Measurements from ENCODE around the gene ADCY9.
"Not testable (repeated sequence)": the region's sequence is repeated elsewhere in the genome, so short reads cannot be mapped to it uniquely, and the experiment has no call there.

The ADCY9 gene

GRCh38 chr16:3945751-3946603 is 170.3 kb downstream of the ADCY9 start:
- no peak overlapping the region for H3K27ac Mint-ChIP-seq
- peaks cover 6% of the 10 kb centered on the region for H3K4me1 Mint-ChIP-seq
- ATAC-seq (no peak), DNase-seq (no peak)
- H3K9me3 Mint-ChIP-seq, result peaks cover 0 to 6% of the 10 kb centered on the region in 2 donors
- no peak overlapping the region for H3K4me3 Mint-ChIP-seq
- peaks cover 8% of the 10 kb centered on the region for H3K27me3 Mint-ChIP-seq

- DNase-seq, H3K27ac Mint-ChIP-seq, H3K4me3 Mint-ChIP-seq, H3K27me3 Mint-ChIP-seq, H3K9me3 Mint-ChIP-seq, H3K4me1 Mint-ChIP-seq, ATAC-seq: not testable (repeated sequence)
Measured at GRCh38 chr16:3944457-3944856, 171.8 kb downstream of the ADCY9 start.

GRCh38 chr16:3942146-3942545 is 174.1 kb downstream of the ADCY9 start:
- not testable (repeated sequence) for H3K27ac Mint-ChIP-seq, DNase-seq, H3K9me3 Mint-ChIP-seq, H3K27me3 Mint-ChIP-seq, H3K4me1 Mint-ChIP-seq, ATAC-seq, H3K4me3 Mint-ChIP-seq

DNA sequence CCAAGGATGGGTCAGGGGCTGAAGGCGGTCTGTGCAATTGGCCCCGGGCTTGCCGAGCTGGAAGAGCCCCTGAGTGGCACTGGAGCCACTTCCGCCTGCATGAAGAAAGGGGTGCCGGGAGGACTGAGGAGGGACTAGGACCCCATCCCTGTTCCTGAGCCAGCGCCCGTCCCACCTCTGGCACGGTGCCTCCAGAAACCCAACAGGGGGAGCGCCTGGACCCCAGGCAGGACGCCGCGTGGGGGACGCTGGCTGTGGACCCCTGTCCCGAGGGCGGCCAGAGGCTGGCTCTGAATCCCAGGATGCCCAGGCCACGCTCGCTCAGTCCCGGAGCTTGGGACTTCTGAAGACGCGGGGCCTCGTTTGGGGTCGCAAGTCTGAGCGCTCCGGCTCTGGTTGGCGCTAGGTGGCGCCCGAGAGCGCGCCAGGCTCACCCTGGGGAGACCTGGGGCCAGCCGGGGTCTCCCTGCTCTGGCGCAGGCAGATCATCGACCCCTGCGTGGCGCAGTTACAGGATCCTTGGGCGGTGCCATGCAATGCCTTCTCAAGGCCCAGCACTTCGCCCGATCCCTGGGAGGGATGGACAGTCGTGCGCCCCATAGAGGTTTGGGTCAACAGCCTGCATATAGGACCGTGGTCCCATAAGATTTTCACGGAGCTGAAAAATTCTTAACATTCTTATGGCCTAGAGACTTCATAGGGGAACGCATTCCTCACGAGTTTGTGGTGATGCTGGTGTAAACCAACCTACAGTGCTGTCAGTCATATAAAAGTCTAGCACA is 177.2 kb downstream of the ADCY9 start:
- ATAC-seq, result peak; percentile 95

GRCh38 chr16:3938471-3938842 is 177.8 kb downstream of the ADCY9 start:
- Mint-ChIP-seq H3K9me3 (peaks cover 0 to 6% of the 10 kb centered on the region in 2 donors), H3K4me3 (peak overlapping the region; percentile 12 to 61), H3K4me1 (no peaks in the 10 kb centered on the region), H3K27me3 (peaks cover 9% of the 10 kb centered on the region), H3K27ac (no peak overlapping the region)
- DNase-seq, result no peak
- ATAC-seq, result no peak

More for the DNA sequence above, 177.2 kb downstream of the ADCY9 start:
- Mint-ChIP-seq H3K4me1 (no peaks in the 10 kb centered on the region), H3K4me3 (peak overlapping the region; percentile 12 to 61), H3K9me3 (peaks cover 0 to 6% of the 10 kb centered on the region in 2 donors), H3K27me3 (peaks cover 9% of the 10 kb centered on the region), H3K27ac (no peak overlapping the region)
- peak; percentile 66 to 72 for DNase-seq

GRCh38 chr16:3937066-3937875 is 179.0 kb downstream of the ADCY9 start:
- no peak for ATAC-seq
- no peaks in the 10 kb centered on the region for H3K4me1 Mint-ChIP-seq

GRCh38 chr16:3935921-3936320 is 180.3 kb downstream of the ADCY9 start:
- H3K4me3 Mint-ChIP-seq, result no peak overlapping the region
- ATAC-seq, result no peak

More at GRCh38 chr16:3937066-3937875, 179.0 kb downstream of the ADCY9 start:
- Mint-ChIP-seq H3K9me3 (peaks cover 0 to 5% of the 10 kb centered on the region in 2 donors), H3K27me3 (peaks cover 9% of the 10 kb centered on the region), H3K4me3 (no peak overlapping the region), H3K27ac (no peak overlapping the region)
- DNase-seq, result no peak

GRCh38 chr16:3934491-3935181 is 181.6 kb downstream of the ADCY9 start:
- no peaks in the 10 kb centered on the region for H3K4me1 Mint-ChIP-seq
- no peaks in the 10 kb centered on the region for H3K9me3 Mint-ChIP-seq
- no peak overlapping the region for H3K4me3 Mint-ChIP-seq
- peaks cover 9% of the 10 kb centered on the region for H3K27me3 Mint-ChIP-seq
- H3K27ac Mint-ChIP-seq, result no peak overlapping the region
- no peak for ATAC-seq
- no peak for DNase-seq

More at GRCh38 chr16:3935921-3936320, 180.3 kb downstream of the ADCY9 start:
- no peak for DNase-seq
- Mint-ChIP-seq H3K27me3 (peaks cover 9% of the 10 kb centered on the region), H3K9me3 (no peaks in the 10 kb centered on the region), H3K4me1 (no peaks in the 10 kb centered on the region), H3K27ac (no peak overlapping the region)

GRCh38 chr16:3927147-3927546 is 189.1 kb downstream of the ADCY9 start:
- ATAC-seq, result not testable (repeated sequence)

GRCh38 chr16:3924763-3925162 is 191.5 kb downstream of the ADCY9 start:
- ATAC-seq, result no peak
- Mint-ChIP-seq H3K27ac (peak overlapping the region in 1 of 2 donors; percentile 5), H3K4me3 (no peak overlapping the region)

More at GRCh38 chr16:3927147-3927546, 189.1 kb downstream of the ADCY9 start:
- peaks cover 19% of the 10 kb centered on the region for H3K27me3 Mint-ChIP-seq
- not testable (repeated sequence) for DNase-seq, H3K4me3 Mint-ChIP-seq, H3K9me3 Mint-ChIP-seq, H3K4me1 Mint-ChIP-seq, H3K27ac Mint-ChIP-seq

GRCh38 chr16:3922241-3922640 is 194.0 kb downstream of the ADCY9 start:
- no peak for ATAC-seq
- H3K4me1 Mint-ChIP-seq, result no peaks in the 10 kb centered on the region
- peaks cover 6 to 11% of the 10 kb centered on the region in 2 donors for H3K9me3 Mint-ChIP-seq
- H3K27ac Mint-ChIP-seq, result no peak overlapping the region
- DNase-seq, result no peak
- peaks cover 25% of the 10 kb centered on the region for H3K27me3 Mint-ChIP-seq
- H3K4me3 Mint-ChIP-seq, result no peak overlapping the region

More at GRCh38 chr16:3924763-3925162, 191.5 kb downstream of the ADCY9 start:
- Mint-ChIP-seq H3K27me3 (peaks cover 25% of the 10 kb centered on the region), H3K4me1 (no peaks in the 10 kb centered on the region), H3K9me3 (peaks cover 0 to under 1% of the 10 kb centered on the region in 2 donors)
- no peak for DNase-seq

DNA sequence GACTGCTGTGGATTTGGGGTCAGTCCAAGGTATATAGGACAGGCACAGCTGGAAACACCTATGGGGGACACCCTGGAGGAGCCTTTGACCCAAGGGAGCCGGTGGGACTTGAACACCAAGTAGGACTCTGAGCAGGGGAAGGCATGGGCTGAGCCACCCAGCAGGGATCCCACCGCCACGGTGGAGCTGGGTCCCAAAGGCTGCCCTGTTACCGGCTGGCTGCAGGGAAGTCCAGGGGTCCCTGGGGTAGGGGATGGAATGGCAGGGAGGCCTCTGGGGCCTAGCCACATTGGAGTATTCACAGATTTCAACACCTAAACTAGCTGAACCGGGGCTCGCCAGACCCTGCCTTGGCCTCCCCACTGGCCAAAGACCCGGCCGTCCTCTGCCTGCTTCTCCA is 196.0 kb downstream of the ADCY9 start:
- no peak for ATAC-seq
- H3K9me3 Mint-ChIP-seq, result peaks cover 6 to 11% of the 10 kb centered on the region in 2 donors
- peaks cover 16% of the 10 kb centered on the region for H3K27me3 Mint-ChIP-seq
- no peak for DNase-seq
- H3K27ac Mint-ChIP-seq, result no peak overlapping the region
- no peaks in the 10 kb centered on the region for H3K4me1 Mint-ChIP-seq
- no peak overlapping the region for H3K4me3 Mint-ChIP-seq

DNA sequence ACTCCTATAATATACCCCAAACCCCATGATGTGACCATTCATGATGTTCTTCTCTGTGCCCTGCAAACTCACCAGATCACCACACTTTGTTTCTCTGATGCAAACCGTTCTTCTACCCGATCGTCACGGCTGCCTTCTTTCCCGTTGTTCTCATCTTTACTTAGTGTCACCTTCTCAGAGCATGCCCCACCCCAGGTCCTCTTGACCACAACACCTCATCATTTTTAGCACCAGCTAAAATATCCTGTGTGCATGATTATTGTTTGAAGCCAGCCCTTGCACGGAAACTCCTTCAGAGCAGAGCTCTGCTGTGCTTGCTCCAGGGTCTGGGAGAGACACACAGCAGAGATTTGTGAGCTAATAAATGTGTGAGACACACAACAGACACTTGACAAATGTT is 196.8 kb downstream of the ADCY9 start:
- H3K4me1 Mint-ChIP-seq, result no peaks in the 10 kb centered on the region
- peaks cover 6 to 11% of the 10 kb centered on the region in 2 donors for H3K9me3 Mint-ChIP-seq
- DNase-seq (no peak), ATAC-seq (no peak)
- H3K27me3 Mint-ChIP-seq, result peaks cover 16% of the 10 kb centered on the region
- no peak overlapping the region for H3K27ac Mint-ChIP-seq
- H3K4me3 Mint-ChIP-seq, result no peak overlapping the region

GRCh38 chr16:3915426-3916260 is 200.6 kb downstream of the ADCY9 start:
- H3K27ac Mint-ChIP-seq, result peak overlapping the region in 1 of 2 donors; percentile 78
- H3K4me3 Mint-ChIP-seq, result no peak overlapping the region
- H3K4me1 Mint-ChIP-seq, result no peaks in the 10 kb centered on the region
- ATAC-seq, result no peak
- no peak for DNase-seq
- peaks cover 6 to 11% of the 10 kb centered on the region in 2 donors for H3K9me3 Mint-ChIP-seq
- no peaks in the 10 kb centered on the region for H3K27me3 Mint-ChIP-seq
